ENCODE measurements around the gene INPP4B.

The INPP4B gene

DNA sequence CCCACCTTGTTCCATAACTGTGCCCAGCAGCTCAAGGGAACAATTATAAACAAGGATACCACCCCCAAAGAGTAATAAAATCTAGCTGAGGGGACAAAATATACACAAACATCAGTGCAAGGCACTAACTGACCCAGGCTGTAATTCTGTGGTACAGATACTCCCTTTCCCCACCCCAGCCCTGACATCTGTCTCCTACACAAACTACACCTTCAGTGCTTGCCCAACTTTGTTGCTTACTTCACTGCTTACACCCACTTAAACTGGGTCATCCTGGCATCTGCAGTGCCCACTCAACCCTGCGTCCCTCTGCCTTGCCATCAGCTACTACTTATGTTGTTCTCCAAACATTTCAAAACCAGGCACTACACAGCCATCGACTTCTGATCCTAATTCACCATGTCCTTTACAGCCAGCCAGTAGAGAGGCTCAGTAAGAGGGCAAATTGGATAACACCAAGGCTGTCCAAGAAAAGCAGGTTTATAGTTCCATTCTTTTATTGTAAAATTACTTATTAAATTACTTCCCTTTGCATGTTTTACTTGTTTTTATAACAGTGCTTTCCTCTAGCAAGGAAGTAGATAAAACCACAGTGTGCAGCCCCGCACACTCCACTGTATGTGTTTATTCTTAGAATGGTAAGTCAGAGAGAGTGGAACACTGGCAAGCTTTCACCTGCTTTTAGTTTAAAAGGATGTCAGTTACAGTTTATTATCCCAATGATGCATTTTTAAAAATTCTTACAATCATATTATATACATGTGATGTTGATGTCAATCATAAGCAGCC is 149.6 kb downstream of the INPP4B start:
- H3K27me3 ChIP-seq (ENCODE audit: insufficient read depth, low read length, poor library complexity) = no peaks in the 10 kb centered on the region
- TF ChIP-seq, protein P1, sequence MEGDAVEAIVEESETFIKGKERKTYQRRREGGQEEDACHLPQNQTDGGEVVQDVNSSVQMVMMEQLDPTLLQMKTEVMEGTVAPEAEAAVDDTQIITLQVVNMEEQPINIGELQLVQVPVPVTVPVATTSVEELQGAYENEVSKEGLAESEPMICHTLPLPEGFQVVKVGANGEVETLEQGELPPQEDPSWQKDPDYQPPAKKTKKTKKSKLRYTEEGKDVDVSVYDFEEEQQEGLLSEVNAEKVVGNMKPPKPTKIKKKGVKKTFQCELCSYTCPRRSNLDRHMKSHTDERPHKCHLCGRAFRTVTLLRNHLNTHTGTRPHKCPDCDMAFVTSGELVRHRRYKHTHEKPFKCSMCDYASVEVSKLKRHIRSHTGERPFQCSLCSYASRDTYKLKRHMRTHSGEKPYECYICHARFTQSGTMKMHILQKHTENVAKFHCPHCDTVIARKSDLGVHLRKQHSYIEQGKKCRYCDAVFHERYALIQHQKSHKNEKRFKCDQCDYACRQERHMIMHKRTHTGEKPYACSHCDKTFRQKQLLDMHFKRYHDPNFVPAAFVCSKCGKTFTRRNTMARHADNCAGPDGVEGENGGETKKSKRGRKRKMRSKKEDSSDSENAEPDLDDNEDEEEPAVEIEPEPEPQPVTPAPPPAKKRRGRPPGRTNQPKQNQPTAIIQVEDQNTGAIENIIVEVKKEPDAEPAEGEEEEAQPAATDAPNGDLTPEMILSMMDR (IDR thresholded peaks at IDR 0.05; ENCODE audit: borderline replicate concordance, extremely low read depth, low read length, poor library complexity, severe bottlenecking) = no peak
- no peak for TF ChIP-seq EZH2 (IDR thresholded peaks at IDR 0.05; ENCODE audit: borderline replicate concordance, low read depth, low read length, severe bottlenecking)
- H3K36me3 ChIP-seq (ENCODE audit: insufficient read depth, low read length) = no peaks in the 10 kb centered on the region
- H3K9ac ChIP-seq (ENCODE audit: low read depth, low read length) = peak overlapping the region; percentile 57
- H3K4me2 ChIP-seq (ENCODE audit: insufficient read depth, low read length) = peak overlapping the region; percentile 54
- H2AFZ ChIP-seq (ENCODE audit: low read depth, low read length) = peak overlapping the region; percentile 47
- no peaks in the 10 kb centered on the region for H3K9me3 ChIP-seq (ENCODE audit: insufficient read depth, low read length, severe bottlenecking)
- DNase-seq (peak; percentile 75), ATAC-seq (ENCODE audit: insufficient read depth, low read depth) (peak; percentile 76)
- peak overlapping the region; percentile 93 for H3K27ac ChIP-seq (ENCODE audit: low read length)
- peak overlapping the region in 1 of 2 experiments; percentile 27; a peak in 2 of 4 replicates for H3K4me3 ChIP-seq (ENCODE audit: low read depth in 1 of 2, low read length in 2 of 2)
- H3K4me1 ChIP-seq (ENCODE audit: insufficient read depth, low read length) = peaks cover 93% of the 10 kb centered on the region
- peaks cover 11% of the 10 kb centered on the region for H3K79me2 ChIP-seq (ENCODE audit: insufficient read depth, low read length)
- no peaks in the 10 kb centered on the region for H4K20me1 ChIP-seq (ENCODE audit: insufficient read depth, low read length)

DNA sequence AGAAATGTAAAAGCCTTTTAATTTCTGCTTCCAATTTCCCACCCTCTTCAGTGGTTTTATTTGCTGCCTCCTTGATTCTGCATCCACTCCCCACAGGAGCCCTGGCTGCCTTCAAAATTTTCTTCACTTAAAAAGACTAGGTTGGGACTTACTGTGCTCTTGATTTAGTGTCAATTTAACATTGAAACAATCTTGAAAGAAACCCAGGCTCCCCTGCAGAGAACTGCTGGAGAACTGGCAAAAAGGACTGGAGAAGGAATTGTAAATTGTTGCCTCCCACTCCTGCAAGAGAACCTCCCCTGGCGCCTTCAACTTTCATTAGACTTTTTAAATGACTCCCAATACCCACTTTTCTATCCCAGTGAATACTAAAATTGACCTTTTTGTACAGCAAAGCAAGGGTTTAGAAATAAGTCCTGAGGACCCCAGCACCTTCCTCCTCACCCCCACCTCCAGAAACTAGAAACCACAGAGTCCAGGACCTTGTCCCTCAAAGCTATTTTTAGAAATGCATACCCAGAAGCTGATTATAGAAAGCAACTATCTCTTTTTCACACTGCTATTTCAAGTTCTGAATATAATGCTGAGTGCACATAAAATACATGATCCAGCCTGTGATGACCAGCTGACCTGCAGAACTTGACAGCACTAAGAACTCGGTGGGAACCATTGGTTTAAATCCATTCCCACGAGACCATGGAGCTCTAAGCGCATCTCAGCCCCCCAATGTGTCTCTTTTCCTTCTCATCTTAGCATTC is 155.5 kb downstream of the INPP4B start:
- H3K4me2 ChIP-seq (ENCODE audit: insufficient read depth, low read length) = no peak overlapping the region
- no peak for ATAC-seq (ENCODE audit: insufficient read depth, low read depth)
- no peaks in the 10 kb centered on the region for H3K36me3 ChIP-seq (ENCODE audit: insufficient read depth, low read length)
- no peak overlapping the region for H3K4me3 ChIP-seq (ENCODE audit: low read depth in 1 of 2, low read length in 2 of 2)
- H3K79me2 ChIP-seq (ENCODE audit: insufficient read depth, low read length) = no peaks in the 10 kb centered on the region; the same call in none of the 2 replicates
- H2AFZ ChIP-seq (ENCODE audit: low read depth, low read length) = no peak overlapping the region
- H3K9ac ChIP-seq (ENCODE audit: low read depth, low read length) = no peak overlapping the region
- TF ChIP-seq EZH2 (IDR thresholded peaks at IDR 0.05; ENCODE audit: borderline replicate concordance, low read depth, low read length, severe bottlenecking) = no peak
- TF ChIP-seq, protein P1 (IDR thresholded peaks at IDR 0.05; ENCODE audit: borderline replicate concordance, extremely low read depth, low read length, poor library complexity, severe bottlenecking) = no peak
- no peaks in the 10 kb centered on the region for H3K9me3 ChIP-seq (ENCODE audit: insufficient read depth, low read length, severe bottlenecking)
- peaks cover 51% of the 10 kb centered on the region for H3K4me1 ChIP-seq (ENCODE audit: insufficient read depth, low read length)
- no peaks in the 10 kb centered on the region for H3K27me3 ChIP-seq (ENCODE audit: insufficient read depth, low read length, poor library complexity)
- H4K20me1 ChIP-seq (ENCODE audit: insufficient read depth, low read length) = no peaks in the 10 kb centered on the region
- peak overlapping the region; percentile 49 for H3K27ac ChIP-seq (ENCODE audit: low read length)
- DNase-seq = no peak

DNA sequence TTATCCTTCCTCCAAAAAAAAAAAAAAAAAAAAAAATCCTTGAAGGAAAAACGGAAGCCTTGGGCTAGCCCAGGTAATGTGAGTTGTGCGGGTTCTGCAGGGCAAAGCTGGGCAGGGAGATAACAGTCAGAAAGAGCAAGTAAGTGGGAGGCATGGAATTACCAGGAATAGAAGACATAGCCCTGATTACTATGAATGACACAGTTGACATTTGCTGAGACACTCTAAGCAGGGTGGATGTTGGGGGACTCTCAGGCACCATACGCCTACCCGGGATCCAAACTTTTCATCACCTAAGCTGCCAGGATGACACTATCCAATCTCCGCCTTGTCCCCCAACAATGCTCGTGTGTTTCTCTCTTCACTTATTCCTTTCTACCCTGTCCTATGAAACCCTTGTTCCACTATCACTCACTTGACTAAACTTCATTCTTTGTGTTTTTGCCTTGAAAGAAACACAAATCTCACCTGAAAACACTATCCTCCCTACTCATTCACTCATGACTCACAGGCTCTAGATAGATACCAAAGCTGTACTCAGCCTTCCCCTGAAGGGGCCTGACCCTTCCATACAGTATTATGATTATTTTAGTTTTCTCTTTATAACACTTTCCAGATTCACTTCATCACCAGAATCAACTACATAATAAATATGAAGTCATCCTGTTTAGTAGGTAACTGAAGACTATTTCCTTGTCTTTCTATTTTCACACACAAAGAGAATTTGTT is 158.4 kb downstream of the INPP4B start:
- Histone ChIP-seq H2AFZ (ENCODE audit: low read depth, low read length) (no peak overlapping the region), H3K9me3 (ENCODE audit: insufficient read depth, low read length, severe bottlenecking) (no peaks in the 10 kb centered on the region), H4K20me1 (ENCODE audit: insufficient read depth, low read length) (no peaks in the 10 kb centered on the region), H3K79me2 (ENCODE audit: insufficient read depth, low read length) (no peaks in the 10 kb centered on the region), H3K36me3 (ENCODE audit: insufficient read depth, low read length) (no peaks in the 10 kb centered on the region), H3K4me1 (ENCODE audit: insufficient read depth, low read length) (peaks cover 25% of the 10 kb centered on the region), H3K27ac (ENCODE audit: low read length) (no peak overlapping the region), H3K27me3 (ENCODE audit: insufficient read depth, low read length, poor library complexity) (no peaks in the 10 kb centered on the region), H3K4me3 (ENCODE audit: low read depth in 1 of 2, low read length in 2 of 2) (no peak overlapping the region), H3K9ac (ENCODE audit: low read depth, low read length) (no peak overlapping the region), H3K4me2 (ENCODE audit: insufficient read depth, low read length) (no peak overlapping the region)
- ATAC-seq (ENCODE audit: insufficient read depth, low read depth) (no peak), DNase-seq (no peak)
- TF ChIP-seq, protein P1 (IDR thresholded peaks at IDR 0.05; ENCODE audit: borderline replicate concordance, extremely low read depth, low read length, poor library complexity, severe bottlenecking) = no peak
- TF ChIP-seq EZH2 (IDR thresholded peaks at IDR 0.05; ENCODE audit: borderline replicate concordance, low read depth, low read length, severe bottlenecking) = no peak

All from DND-41 (cell line).